Fibroblast of villous mesenchyme (primary cell): ENCODE measurements around the gene PGGHG. TPM values are rescaled to one million over a fixed set of nuclear protein-coding genes. Genes with fewer than 3 reads are reported as not detected.

ENCODE experiments used
- DNase-seq: peaks from one replicate; pipeline ENCODE4 v3.0.0-alpha.2; 2010; ENCODE audit warnings: low read depth
- H3K4me3 ChIP-seq: 2 replicates; pipeline ENCODE4 v1.5.1; 2011; ENCODE audit warnings: low read depth, mild to moderate bottlenecking, low read length
- CTCF ChIP-seq: IDR thresholded peaks from 2 replicates; pipeline ENCODE4 v1.5.1; 2012; ENCODE audit warnings: low read depth, mild to moderate bottlenecking, low read length; ENCODE audit not compliant: insufficient read depth
- total RNA-seq: library from RNA; depleted of rRNA; stranded (reverse); fragments of >200 nt; gene quantifications from 2 replicates; pipeline ENCODE4 v1.2.3, GENCODE V29; 2012

PGGHG gene
- total RNA-seq, 1 donor: 7.8 TPM

GRCh38 chr11:334264-334994 is 45.5 kb downstream of the PGGHG start:
- TF ChIP-seq CTCF: no peak
- DNase-seq: peak; percentile 75

GRCh38 chr11:335779-336658 is 47.1 kb downstream of the PGGHG start:
- TF ChIP-seq CTCF: no peak
- peak; percentile 76 for DNase-seq
- no peak overlapping the region for H3K4me3 ChIP-seq

More at GRCh38 chr11:334264-334994, 45.5 kb downstream of the PGGHG start:
- H3K4me3 ChIP-seq: no peak overlapping the region

- DNase-seq: peak; percentile 40
- no peak for TF ChIP-seq CTCF
These were observed 47.8 kb downstream of the PGGHG start for GRCh38 chr11:336659-337198.

GRCh38 chr11:337711-338110 is 48.8 kb downstream of the PGGHG start:
- TF ChIP-seq CTCF: no peak
- no peak overlapping the region for H3K4me3 ChIP-seq
- DNase-seq: no peak

More at GRCh38 chr11:336659-337198, 47.8 kb downstream of the PGGHG start:
- H3K4me3 ChIP-seq: no peak overlapping the region

- TF ChIP-seq CTCF: no peak
- no peak overlapping the region for H3K4me3 ChIP-seq
- DNase-seq: no peak
These were observed 51.0 kb downstream of the PGGHG start for GRCh38 chr11:339963-340362.

- no peak overlapping the region for H3K4me3 ChIP-seq
- no peak for TF ChIP-seq CTCF
- no peak for DNase-seq
These were observed 51.9 kb downstream of the PGGHG start for GRCh38 chr11:340539-341512.
